MCF 10A (cell line): ENCODE measurements around the gene RPL22. TPM values are rescaled to one million over a fixed set of nuclear protein-coding genes. Genes with fewer than 3 reads are reported as not detected.

ENCODE experiments used
- BruUV-seq: library from RNA; stranded (reverse); fragments of 400-500 nt; replicated peaks from 2 replicates; lab custom pipeline; 2021; lab: Mats Ljungman, UMichigan
- CTCF ChIA-PET: fragments of 300-600 bp; sonication (Branson Sonifier 250); formaldehyde crosslinking; extraction: SDS; loops from one replicate; lab custom pipeline; 2021; ENCODE audit warnings: antibody characterized with exemption, inconsistent platforms; lab: Yijun Ruan, JAX
- POLR2A ChIA-PET: fragments of 300-600, 350-650 bp; sonication (Branson Sonifier 250); formaldehyde crosslinking; extraction: SDS; loops from one replicate; lab custom pipeline; 2020; ENCODE audit warnings: antibody characterized with exemption, inconsistent platforms; lab: Yijun Ruan, JAX
- DNase-seq: peaks from one replicate; pipeline ENCODE4 v3.0.0-alpha.2; 2018; ENCODE audit not compliant: unreplicated experiment
- H3K27ac Mint-ChIP-seq: one replicate; pipeline ENCODE4 v1.8.0; 2022; ENCODE audit warnings: mild to moderate bottlenecking, low read depth, mixed read lengths; ENCODE audit not compliant: unreplicated experiment
- H3K27me3 Mint-ChIP-seq: one replicate; pipeline ENCODE4 v1.8.0; 2022; ENCODE audit warnings: mixed read lengths; ENCODE audit not compliant: insufficient read depth, unreplicated experiment
- H3K36me3 Mint-ChIP-seq: one replicate; pipeline ENCODE4 v1.8.0; 2022; ENCODE audit warnings: mild to moderate bottlenecking, moderate library complexity, mixed read lengths; ENCODE audit not compliant: insufficient read depth, unreplicated experiment
- H3K4me1 Mint-ChIP-seq: one replicate; pipeline ENCODE4 v1.8.0; 2022; ENCODE audit warnings: mixed read lengths; ENCODE audit not compliant: insufficient read depth, unreplicated experiment
- H3K4me3 Mint-ChIP-seq: one replicate; pipeline ENCODE4 v1.8.0; 2022; ENCODE audit warnings: mild to moderate bottlenecking, moderate library complexity, mixed read lengths; ENCODE audit not compliant: unreplicated experiment
- H3K9me3 Mint-ChIP-seq: one replicate; pipeline ENCODE4 v1.8.0; 2022; ENCODE audit warnings: mixed read lengths; ENCODE audit not compliant: unreplicated experiment
- CTCF ChIP-seq: fragments of 200-600 bp; IDR thresholded peaks from one replicate; pipeline ENCODE4 v1.8.0; 2022; ENCODE audit warnings: antibody characterized with exemption, mild to moderate bottlenecking; ENCODE audit not compliant: unreplicated experiment
- intact Hi-C: fragments of 100-400 bp; cut with micrococcal nuclease; formaldehyde crosslinking; loops from 2 replicates; pipeline ENCODE4 v1.14.1; 2022
- total RNA-seq: library from RNA; stranded (reverse); gene quantifications from 2 replicates; pipeline ENCODE4 v1.2.3, GENCODE V29; 2022

The RPL22 gene
- total RNA-seq, 1 experiment from 2014 or later, result 477 TPM

- ChIA-PET POLR2A (interaction anchor here (1.1 to 1.6 kb wide), 3 partner anchors 12 to 79 kb away, joined by 3 to 10 read pairs (median 3); no protein-coding TSS in a partner anchor), CTCF (interaction anchor here (0.5 to 1.2 kb wide), 4 partner anchors 12 to 186 kb away, joined by 3 to 6 read pairs (median 4); no protein-coding TSS in a partner anchor)
- peak; percentile 16 for DNase-seq
- Mint-ChIP-seq H3K9me3 (no peaks in the 10 kb centered on the region), H3K4me1 (peaks cover 26% of the 10 kb centered on the region), H3K4me3 (no peak overlapping the region), H3K27ac (no peak overlapping the region), H3K27me3 (peaks cover 7% of the 10 kb centered on the region), H3K36me3 (no peaks in the 10 kb centered on the region)
- intact Hi-C loops, result no loop called here
- no TSS peak for BruUV-seq
- TF ChIP-seq CTCF, result no peak
These were observed 42.3 kb downstream of the RPL22 start for GRCh38 chr1:6157132-6157527.

GRCh38 chr1:6154525-6155319, 44.7 kb downstream of the RPL22 start:
- BruUV-seq, result no TSS peak
- Mint-ChIP-seq H3K27ac (no peak overlapping the region), H3K4me3 (no peak overlapping the region), H3K27me3 (peaks cover 10% of the 10 kb centered on the region), H3K4me1 (peaks cover 26% of the 10 kb centered on the region), H3K9me3 (no peaks in the 10 kb centered on the region), H3K36me3 (no peaks in the 10 kb centered on the region)
- no peak for TF ChIP-seq CTCF
- CTCF ChIA-PET, result no interaction called here
- DNase-seq, result no peak
- intact Hi-C loops, result no loop called here
- POLR2A ChIA-PET, result interaction anchor here (0.6 kb wide), 2 partner anchors 78 to 208 kb away, joined by 3 to 4 read pairs; no protein-coding TSS in a partner anchor

- H3K4me1 Mint-ChIP-seq, result peaks cover 12% of the 10 kb centered on the region
- peaks cover 10% of the 10 kb centered on the region for H3K27me3 Mint-ChIP-seq
- no peak overlapping the region for H3K4me3 Mint-ChIP-seq
- no peaks in the 10 kb centered on the region for H3K9me3 Mint-ChIP-seq
- CTCF ChIA-PET, result interaction anchor here (0.5 kb wide), 1 partner anchor 47 kb away, joined by 3 read pairs; the partner anchor contains the start of gene RPL22
- H3K27ac Mint-ChIP-seq, result no peak overlapping the region
- no TSS peak for BruUV-seq
- DNase-seq, result no peak
- intact Hi-C loops, result no loop called here
- no peaks in the 10 kb centered on the region for H3K36me3 Mint-ChIP-seq
- TF ChIP-seq CTCF, result no peak
- POLR2A ChIA-PET, result interaction anchor here (0.6 kb wide), 1 partner anchor 21 kb away, joined by 3 read pairs; no protein-coding TSS in a partner anchor
These were observed 46.5 kb downstream of the RPL22 start for GRCh38 chr1:6152882-6153281.

- peaks cover 5% of the 10 kb centered on the region for H3K4me1 Mint-ChIP-seq
- peaks cover 10% of the 10 kb centered on the region for H3K27me3 Mint-ChIP-seq
- H3K9me3 Mint-ChIP-seq, result no peaks in the 10 kb centered on the region
- H3K27ac Mint-ChIP-seq, result no peak overlapping the region
- ChIA-PET CTCF (no interaction called here), POLR2A (interaction anchor here (0.6 kb wide), 1 partner anchor 22 kb away, joined by 3 read pairs; no protein-coding TSS in a partner anchor)
- DNase-seq, result no peak
- no peak for TF ChIP-seq CTCF
- no TSS peak for BruUV-seq
- intact Hi-C loops, result no loop called here
- H3K4me3 Mint-ChIP-seq, result no peak overlapping the region
- H3K36me3 Mint-ChIP-seq, result no peaks in the 10 kb centered on the region
These were observed 47.2 kb downstream of the RPL22 start for GRCh38 chr1:6152181-6152580.
